Smooth muscle cell (in vitro differentiated cells): ENCODE data around the gene DAB2IP. TPM values are rescaled to one million over a fixed set of nuclear protein-coding genes. Genes with fewer than 3 reads are reported as not detected.

ENCODE experiments used
- DNase-seq: peaks from one replicate; lab custom pipeline; 2025; ENCODE audit not compliant: unreplicated experiment; lab: John Stamatoyannopoulos, UW
- H2AFZ ChIP-seq: fragments of 200-600 bp; sonication (generic); 2 replicates; pipeline ENCODE4 v1.6.0; 2016; ENCODE audit warnings: antibody characterized with exemption, low read depth, mild to moderate bottlenecking
- H3F3A ChIP-seq: fragments of 200-600 bp; sonication (generic); 2 replicates; pipeline ENCODE4 v1.6.0; 2017; ENCODE audit warnings: antibody characterized with exemption, low read depth
- H3K27ac ChIP-seq: fragments of 200-600 bp; sonication (generic); 2 replicates; pipeline ENCODE4 v1.5.1; 2016; ENCODE audit warnings: low read depth, mild to moderate bottlenecking
- H3K27me3 ChIP-seq: fragments of 200-600 bp; sonication (generic); 2 replicates; pipeline ENCODE4 v1.6.1; 2016; ENCODE audit warnings: low read depth, mild to moderate bottlenecking
- H3K36me3 ChIP-seq: fragments of 200-600 bp; sonication (generic); 2 replicates; pipeline ENCODE4 v1.5.1; 2016; ENCODE audit warnings: low read depth
- H3K4me1 ChIP-seq: fragments of 200-600 bp; sonication (generic); 2 replicates; pipeline ENCODE4 v1.5.1; 2016; ENCODE audit warnings: low read depth
- H3K4me2 ChIP-seq: fragments of 200-600 bp; sonication (generic); 2 replicates; pipeline ENCODE4 v1.6.0; 2016; ENCODE audit warnings: mild to moderate bottlenecking
- H3K4me3 ChIP-seq: fragments of 200-600 bp; sonication (generic); 2 replicates; pipeline ENCODE4 v1.5.1; 2016; ENCODE audit warnings: mild to moderate bottlenecking
- H3K79me2 ChIP-seq: fragments of 200-600 bp; sonication (generic); 2 replicates; pipeline ENCODE4 v1.6.0; 2016; ENCODE audit warnings: low read depth, mild to moderate bottlenecking
- H3K9ac ChIP-seq: fragments of 200-600 bp; sonication (generic); 2 replicates; pipeline ENCODE4 v1.6.0; 2016; ENCODE audit warnings: low read depth
- H3K9me3 ChIP-seq: fragments of 200-600 bp; sonication (generic); replicated peaks from 2 replicates; pipeline ENCODE4 v1.5.1; 2016; ENCODE audit warnings: low read depth
- H4K20me1 ChIP-seq: fragments of 200-600 bp; sonication (generic); 2 replicates; pipeline ENCODE4 v1.6.0; 2016; ENCODE audit warnings: low read depth
- WGBS: methylation state at CpG from one replicate; pipeline ENCODE4 v1.1.7; 2016; ENCODE audit warnings: low lambda C conversion rate; 5-methylcytosine and 5-hydroxymethylcytosine counted together
- polyA plus RNA-seq: library from polyadenylated mRNA; unstranded; fragments of >200 nt; fragmentation: Nextera tagmentation; extraction: Ambion mirVana; gene quantifications from 2 replicates; pipeline ENCODE4 v1.2.1, GENCODE V29; 2016
- total RNA-seq: library from RNA; depleted of rRNA; stranded (reverse); fragments of >200 nt; gene quantifications from 2 replicates; pipeline ENCODE4 v1.2.3, GENCODE V29; 2014
- TF ChIP-seq, protein P1 (sequence below): fragments of 200-600 bp; sonication (generic); IDR thresholded peaks from 2 replicates; pipeline ENCODE4 v1.5.1; 2017; ENCODE audit warnings: borderline replicate concordance, mild to moderate bottlenecking, antibody characterized with exemption; ENCODE audit not compliant: insufficient read depth, poor library complexity, severe bottlenecking

Gene DAB2IP
- total and polyA plus RNA-seq, 2 experiments from 2014 or later, result 10.4 to 15.5 TPM

- Histone ChIP-seq H3F3A (no peaks in the 10 kb centered on the region), H3K4me3 (no peak overlapping the region), H3K9me3 (no peaks in the 10 kb centered on the region), H3K9ac (no peak overlapping the region), H3K79me2 (peaks cover 59% of the 10 kb centered on the region), H3K4me2 (no peak overlapping the region), H3K27me3 (no peaks in the 10 kb centered on the region), H3K27ac (no peak overlapping the region), H4K20me1 (peaks cover 100% of the 10 kb centered on the region), H3K36me3 (no peaks in the 10 kb centered on the region), H3K4me1 (peaks cover 13% of the 10 kb centered on the region), H2AFZ (no peak overlapping the region)
- no peak for DNase-seq
- TF ChIP-seq, protein P1, sequence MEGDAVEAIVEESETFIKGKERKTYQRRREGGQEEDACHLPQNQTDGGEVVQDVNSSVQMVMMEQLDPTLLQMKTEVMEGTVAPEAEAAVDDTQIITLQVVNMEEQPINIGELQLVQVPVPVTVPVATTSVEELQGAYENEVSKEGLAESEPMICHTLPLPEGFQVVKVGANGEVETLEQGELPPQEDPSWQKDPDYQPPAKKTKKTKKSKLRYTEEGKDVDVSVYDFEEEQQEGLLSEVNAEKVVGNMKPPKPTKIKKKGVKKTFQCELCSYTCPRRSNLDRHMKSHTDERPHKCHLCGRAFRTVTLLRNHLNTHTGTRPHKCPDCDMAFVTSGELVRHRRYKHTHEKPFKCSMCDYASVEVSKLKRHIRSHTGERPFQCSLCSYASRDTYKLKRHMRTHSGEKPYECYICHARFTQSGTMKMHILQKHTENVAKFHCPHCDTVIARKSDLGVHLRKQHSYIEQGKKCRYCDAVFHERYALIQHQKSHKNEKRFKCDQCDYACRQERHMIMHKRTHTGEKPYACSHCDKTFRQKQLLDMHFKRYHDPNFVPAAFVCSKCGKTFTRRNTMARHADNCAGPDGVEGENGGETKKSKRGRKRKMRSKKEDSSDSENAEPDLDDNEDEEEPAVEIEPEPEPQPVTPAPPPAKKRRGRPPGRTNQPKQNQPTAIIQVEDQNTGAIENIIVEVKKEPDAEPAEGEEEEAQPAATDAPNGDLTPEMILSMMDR, result no peak
- WGBS, result 92% methylated on average over 11 of the region's 11 CpGs
Observed at GRCh38 chr9:121750259-121750714, 98.9 kb downstream of the DAB2IP start.

GRCh38 chr9:121750715-121751623, 99.5 kb downstream of the DAB2IP start:
- Histone ChIP-seq H3K9ac (no peak overlapping the region), H4K20me1 (peaks cover 100% of the 10 kb centered on the region), H3K79me2 (peaks cover 54% of the 10 kb centered on the region)

GRCh38 chr9:121751686-121752445, 100.4 kb downstream of the DAB2IP start:
- Histone ChIP-seq H3F3A (no peaks in the 10 kb centered on the region), H3K4me1 (peaks cover 12% of the 10 kb centered on the region), H3K27me3 (no peaks in the 10 kb centered on the region), H2AFZ (no peak overlapping the region), H3K79me2 (peaks cover 45% of the 10 kb centered on the region), H3K27ac (no peak overlapping the region), H4K20me1 (peaks cover 100% of the 10 kb centered on the region), H3K4me3 (no peak overlapping the region), H3K36me3 (no peaks in the 10 kb centered on the region), H3K4me2 (no peak overlapping the region), H3K9ac (no peak overlapping the region), H3K9me3 (no peaks in the 10 kb centered on the region)
- WGBS, result 79% methylated on average over 12 of the region's 13 CpGs
- no peak for DNase-seq
- TF ChIP-seq, protein P1, result no peak

More at GRCh38 chr9:121750715-121751623, 99.5 kb downstream of the DAB2IP start:
- H3K36me3 ChIP-seq, result no peaks in the 10 kb centered on the region
- TF ChIP-seq, protein P1, result no peak
- H3K27me3 ChIP-seq, result no peaks in the 10 kb centered on the region
- no peak overlapping the region for H3K4me3 ChIP-seq
- no peaks in the 10 kb centered on the region for H3F3A ChIP-seq
- H2AFZ ChIP-seq, result no peak overlapping the region
- peaks cover 12% of the 10 kb centered on the region for H3K4me1 ChIP-seq
- no peak overlapping the region for H3K4me2 ChIP-seq
- no peak for DNase-seq
- no peak overlapping the region for H3K27ac ChIP-seq
- no peaks in the 10 kb centered on the region for H3K9me3 ChIP-seq
- WGBS, result 74% methylated on average over 17 of the region's 17 CpGs
